ENCODE measurements around the gene LIN7C. TPM values are rescaled to one million over a fixed set of nuclear protein-coding genes. Genes with fewer than 3 reads are reported as not detected.

Gene LIN7C
- total and polyA plus RNA-seq, 2 of the 8 experiments (the other 6 are each of a cell fraction or from before 2014, with no cell fraction given): 10.5 to 42.7 TPM

DNA sequence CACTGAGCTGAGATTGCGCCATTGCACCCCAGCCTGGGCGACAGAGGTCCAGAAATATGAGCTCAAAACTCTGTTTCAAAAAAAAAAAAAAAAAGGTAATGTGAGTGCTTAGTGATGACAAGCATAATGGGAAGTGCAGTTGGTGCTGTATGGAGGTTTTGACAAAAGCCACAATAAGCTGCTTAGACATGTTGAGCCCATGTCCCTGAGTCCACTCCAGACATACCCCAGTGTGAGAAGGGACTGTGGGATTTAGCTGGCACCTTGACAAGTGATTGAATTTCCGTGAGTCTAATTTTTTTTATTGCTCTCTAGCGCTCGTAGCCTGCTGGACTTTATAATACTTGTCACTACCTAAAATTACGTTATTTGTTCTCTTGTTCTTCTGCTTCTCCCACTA, 18.9 kb downstream of the LIN7C start:
- Histone ChIP-seq H4K8ac (ENCODE audit: extremely low read depth, insufficient read depth, low read length) (no peak overlapping the region), H3K4me2 (ENCODE audit: insufficient read depth in 1 of 2, low read depth in 2 of 2, low read length in 2 of 2) (no peak overlapping the region), H3K4ac (replicated peaks; ENCODE audit: insufficient read length, low read depth, low read length) (no peak overlapping the region), H3K36me3 (ENCODE audit: control insufficient read depth in 2 of 4, insufficient read depth in 4 of 4, low read length in 3 of 4) (peaks cover 5 to 29% (median 16%) of the 10 kb centered on the region in 4 experiments; a peak in 6 of 8 replicates), H4K5ac (ENCODE audit: insufficient read length, low read depth, low read length) (no peak overlapping the region), H3K23me2 (ENCODE audit: low read depth, low read length) (no peaks in the 10 kb centered on the region; the same call in 1 of the 2 replicates), H3K9me3 (ENCODE audit: insufficient read depth in 2 of 2, low read depth in 1 of 2, low read length in 1 of 2) (peaks cover 5% of the 10 kb centered on the region in 2 experiments; a peak in 2 of 4 replicates), H3K27me3 (replicated peaks in 1 of 4; ENCODE audit: control insufficient read depth in 3 of 4, extremely low read depth in 1 of 4, insufficient read depth in 3 of 4, low read length in 3 of 4) (no peaks in the 10 kb centered on the region), H2BK15ac (ENCODE audit: low read length) (no peak overlapping the region), H2BK120ac (replicated peaks; ENCODE audit: low read depth, low read length) (no peak overlapping the region), H3K79me1 (ENCODE audit: low read depth, low read length) (no peaks in the 10 kb centered on the region), H4K20me1 (replicated peaks in 1 of 2; ENCODE audit: control insufficient read depth in 1 of 2, insufficient read depth in 2 of 2, low read length in 2 of 2) (peaks cover 0 to 3% of the 10 kb centered on the region in 2 experiments), H3K4me3 (ENCODE audit: extremely low read depth in 1 of 4, insufficient read depth in 2 of 4, low read depth in 3 of 4, low read length in 4 of 4) (no peak overlapping the region), H2BK5ac (ENCODE audit: low read depth, low read length) (no peak overlapping the region), H3K56ac (replicated peaks; ENCODE audit: insufficient read length, low read depth, low read length) (no peak overlapping the region), H2BK20ac (ENCODE audit: low read length) (no peak overlapping the region), H2AFZ (ENCODE audit: low read length) (no peak overlapping the region), H3K27ac (ENCODE audit: low read depth, low read length) (no peak overlapping the region), H3K18ac (ENCODE audit: extremely low read depth, low read length) (no peak overlapping the region), H2AK5ac (ENCODE audit: low read depth, low read length) (no peak overlapping the region), H3K79me2 (ENCODE audit: control insufficient read depth in 1 of 2, insufficient read depth in 2 of 2, low read length in 2 of 2) (no peaks in the 10 kb centered on the region), H4K91ac (replicated peaks; ENCODE audit: insufficient read length, low read length) (no peak overlapping the region), H3K9ac (replicated peaks in 1 of 4; ENCODE audit: extremely low read depth in 1 of 4, low read depth in 3 of 4, low read length in 3 of 4) (no peak overlapping the region), H3K4me1 (replicated peaks in 1 of 4; ENCODE audit: control insufficient read depth in 3 of 4, insufficient read depth in 4 of 4, low read length in 3 of 4) (peaks cover 0 to 4% (median 2%) of the 10 kb centered on the region in 4 experiments; a peak in 3 of 7 replicates), H2BK12ac (ENCODE audit: low read depth, low read length) (no peak overlapping the region), H3K14ac (ENCODE audit: insufficient read length) (no peak overlapping the region), H3K23ac (ENCODE audit: insufficient read length) (no peak overlapping the region)
- ChIA-PET CTCF (ENCODE audit: partially characterized antibody) (interaction anchor here (0.7 to 8.4 kb wide), 13 partner anchors 10 to 329 kb away, joined by 3 to 86 read pairs (median 7); no protein-coding TSS in a partner anchor), POLR2A (ENCODE audit: partially characterized antibody) (interaction anchor here (0.7 to 1.2 kb wide), 4 partner anchors 9 to 890 kb away, joined by 3 to 5 read pairs (median 3); partner anchors contain the start of gene LGR4)
- FAIRE-seq (no peak), DNase-seq (ENCODE audit: low read depth in 1 of 2, low spot score in 2 of 2) (no peak)
- WGBS, 2 experiments (ENCODE audit: extremely low coverage in 1 of 2, insufficient coverage in 1 of 2, insufficient read length in 1 of 2, insufficient replicate concordance in 2 of 2, low coverage in 1 of 2, low lambda C conversion rate in 2 of 2, missing lambda C conversion rate in 1 of 2): 93% methylated on average over 6 of the region's 6 CpGs; no CpG with 5 or more reads in 1 of the 2 experiments
- TF ChIP-seq NANOG (IDR thresholded peaks at IDR 0.05; ENCODE audit: insufficient read depth, low read depth, low read length, poor library complexity, severe bottlenecking) (no peak), SIN3A (conservative IDR thresholded peaks at IDR 0.05 in 1 of 2, IDR thresholded peaks at IDR 0.05 in 1 of 2; ENCODE audit: low read depth in 1 of 2, low read length in 2 of 2) (no peak), CHD2 (IDR thresholded peaks at IDR 0.05; ENCODE audit: low read length) (no peak), TAF1 (IDR thresholded peaks at IDR 0.05; ENCODE audit: low read depth, low read length) (no peak), CREB1 (IDR thresholded peaks at IDR 0.05) (no peak), PHF8 (conservative IDR thresholded peaks at IDR 0.05; ENCODE audit: low read depth, low read length) (no peak), POLR2A (IDR thresholded peaks at IDR 0.05; ENCODE audit: control extremely low read depth in 1 of 2, low read depth in 2 of 2, low read length in 2 of 2) (no peak), BCL11A (IDR thresholded peaks at IDR 0.05; ENCODE audit: low read depth in 2 of 2, low read length in 2 of 2) (no peak), TCF12 (IDR thresholded peaks at IDR 0.05; ENCODE audit: low read depth, low read length) (no peak), CTBP2 (IDR thresholded peaks at IDR 0.05; ENCODE audit: borderline replicate concordance, insufficient read depth, insufficient read length, low read length) (no peak), RNF2 (IDR thresholded peaks at IDR 0.05; ENCODE audit: borderline replicate concordance, low read depth, low read length, missing control alignments, poor library complexity, severe bottlenecking) (no peak), CEBPB (IDR thresholded peaks at IDR 0.05; ENCODE audit: low read depth, low read length) (no peak), SAP30 (IDR thresholded peaks at IDR 0.05; ENCODE audit: insufficient read depth, insufficient replicate concordance, low read length) (no peak), ASH2L (IDR thresholded peaks at IDR 0.05; ENCODE audit: low read length) (no peak)
